IPS-15b (cell line): ENCODE data around the gene GREM2.

Experiments
- H3K27me3 ChIP-seq: one replicate; pipeline ENCODE4 v1.6.1; 2013; ENCODE audit warnings: low read length; ENCODE audit not compliant: control insufficient read depth, insufficient read depth
- H3K36me3 ChIP-seq: one replicate; pipeline ENCODE4 v1.6.1; 2013; ENCODE audit warnings: low read length; ENCODE audit not compliant: control insufficient read depth, insufficient read depth
- H3K4me1 ChIP-seq: one replicate; pipeline ENCODE4 v1.6.1; 2013; ENCODE audit warnings: mild to moderate bottlenecking, low read length; ENCODE audit not compliant: control insufficient read depth, insufficient read depth
- H3K4me3 ChIP-seq: one replicate; pipeline ENCODE4 v1.5.1; 2013; ENCODE audit warnings: low read depth, low read length
- H3K9ac ChIP-seq: one replicate; pipeline ENCODE4 v1.6.1; 2013; ENCODE audit warnings: low read depth, mild to moderate bottlenecking, low read length
- H3K9me3 ChIP-seq: one replicate; pipeline ENCODE4 v1.6.1; 2013; ENCODE audit warnings: mild to moderate bottlenecking, low read length; ENCODE audit not compliant: control insufficient read depth, insufficient read depth

GREM2 gene

DNA sequence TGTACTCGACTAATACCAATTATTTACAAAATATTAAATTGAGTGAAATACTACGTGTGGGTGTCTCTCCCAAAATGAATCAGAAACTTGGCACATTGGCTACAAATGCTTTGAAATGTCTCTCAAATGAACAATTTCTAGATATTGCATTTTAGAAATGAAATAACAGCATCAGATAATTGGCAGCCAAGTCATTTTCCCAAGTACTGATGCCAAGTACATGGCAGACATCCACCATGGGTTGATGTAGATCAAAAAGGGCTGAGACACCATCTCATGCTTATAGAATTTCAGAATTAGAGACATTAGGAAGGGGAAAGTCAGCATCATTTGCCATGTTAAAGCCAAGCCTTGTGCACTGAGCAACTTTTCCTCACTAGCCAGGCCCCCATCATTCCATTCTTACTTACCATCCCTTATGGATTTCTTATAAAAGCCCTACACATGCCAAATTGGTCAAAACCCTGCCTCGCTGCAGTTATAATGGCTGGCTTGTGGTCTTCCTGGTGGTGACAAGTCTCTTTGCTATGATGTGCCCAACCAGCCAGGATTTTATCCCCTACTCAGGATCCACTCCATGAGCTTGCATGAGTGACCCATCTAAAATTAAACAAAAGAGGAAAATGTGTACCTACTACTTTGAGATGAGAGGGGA, 73.1 kb downstream of the GREM2 start:
- Histone ChIP-seq H3K9ac (no peak overlapping the region), H3K36me3 (no peaks in the 10 kb centered on the region), H3K4me1 (peaks cover 10% of the 10 kb centered on the region)

DNA sequence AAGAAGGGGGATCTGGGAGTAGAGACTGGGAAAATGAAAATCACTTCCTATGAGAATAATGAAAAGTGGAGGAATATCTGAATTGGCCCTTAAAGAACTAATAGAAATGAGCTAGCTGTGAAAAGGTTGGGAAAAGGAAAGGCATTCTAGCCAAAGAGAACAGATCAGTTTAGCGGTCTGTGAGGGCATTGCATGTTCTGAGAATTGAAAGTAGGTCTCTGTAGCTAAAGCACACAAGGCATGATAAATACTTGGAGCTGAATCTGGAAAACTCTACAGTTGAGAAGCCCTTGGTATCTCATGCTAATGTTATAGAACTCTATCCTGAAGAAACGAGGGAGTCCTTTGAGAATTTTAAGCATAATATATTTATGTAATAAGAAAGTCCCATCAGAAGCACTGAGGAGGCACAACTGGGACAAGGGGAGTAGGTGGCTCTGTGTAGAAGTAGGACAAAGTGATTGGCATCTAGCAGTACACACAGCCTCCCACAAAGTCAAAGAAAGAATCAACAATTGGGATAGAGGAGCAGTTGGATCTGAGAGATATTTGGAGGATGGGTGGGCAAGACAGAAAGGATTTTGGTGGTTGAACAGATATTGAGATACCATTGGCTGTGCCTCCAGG, 78.7 kb downstream of the GREM2 start:
- Histone ChIP-seq H3K9ac (no peak overlapping the region), H3K4me3 (no peak overlapping the region), H3K9me3 (no peaks in the 10 kb centered on the region), H3K4me1 (no peaks in the 10 kb centered on the region), H3K36me3 (no peaks in the 10 kb centered on the region), H3K27me3 (no peaks in the 10 kb centered on the region)

More for the DNA sequence above, 73.1 kb downstream of the GREM2 start:
- Histone ChIP-seq H3K27me3 (no peaks in the 10 kb centered on the region), H3K9me3 (no peaks in the 10 kb centered on the region), H3K4me3 (no peak overlapping the region)

DNA sequence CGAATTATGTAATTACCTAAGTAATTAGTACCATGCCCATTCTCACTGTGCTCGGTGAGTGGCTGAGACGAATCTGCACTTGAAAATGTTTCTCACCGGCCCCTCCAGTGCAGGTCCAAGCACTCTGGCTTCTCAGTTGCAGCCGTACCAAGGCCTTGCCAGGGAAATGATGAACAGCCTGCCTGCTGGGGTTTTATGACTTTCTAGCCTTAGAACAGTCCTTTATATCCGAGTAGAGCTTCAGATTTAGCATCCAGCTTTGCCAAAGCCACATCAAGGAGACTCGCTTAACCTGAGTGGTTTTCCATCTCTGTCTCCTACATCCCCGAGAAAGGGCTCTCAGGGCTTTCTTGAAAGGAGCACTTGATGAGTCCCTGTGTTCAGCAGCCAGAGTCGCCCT, 83.4 kb downstream of the GREM2 start:
- peaks cover 4% of the 10 kb centered on the region for H3K4me1 ChIP-seq
- no peaks in the 10 kb centered on the region for H3K36me3 ChIP-seq
- no peak overlapping the region for H3K4me3 ChIP-seq
- no peak overlapping the region for H3K9ac ChIP-seq
- no peaks in the 10 kb centered on the region for H3K9me3 ChIP-seq
- no peaks in the 10 kb centered on the region for H3K27me3 ChIP-seq

DNA sequence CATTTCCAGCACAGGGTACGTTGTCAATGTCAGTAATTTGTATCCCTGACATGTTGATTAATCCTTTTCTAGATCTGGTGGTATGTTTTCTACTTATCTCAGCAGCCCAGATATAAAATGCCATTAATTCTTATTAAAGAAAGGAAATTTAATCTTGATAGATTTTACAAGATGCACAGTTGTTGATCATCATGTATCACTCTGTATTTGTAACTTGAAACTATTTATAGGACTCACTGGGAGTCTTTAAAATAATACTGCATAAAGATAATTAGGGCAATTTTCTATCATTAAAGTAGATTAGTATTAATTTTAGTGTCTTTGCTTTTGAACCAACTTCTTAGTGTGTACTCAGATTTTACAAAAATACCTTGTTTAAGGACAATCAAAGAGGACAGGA, 84.9 kb downstream of the GREM2 start:
- Histone ChIP-seq H3K36me3 (no peaks in the 10 kb centered on the region), H3K4me3 (no peak overlapping the region), H3K9me3 (no peaks in the 10 kb centered on the region), H3K4me1 (peaks cover 4% of the 10 kb centered on the region), H3K27me3 (no peaks in the 10 kb centered on the region), H3K9ac (no peak overlapping the region)

DNA sequence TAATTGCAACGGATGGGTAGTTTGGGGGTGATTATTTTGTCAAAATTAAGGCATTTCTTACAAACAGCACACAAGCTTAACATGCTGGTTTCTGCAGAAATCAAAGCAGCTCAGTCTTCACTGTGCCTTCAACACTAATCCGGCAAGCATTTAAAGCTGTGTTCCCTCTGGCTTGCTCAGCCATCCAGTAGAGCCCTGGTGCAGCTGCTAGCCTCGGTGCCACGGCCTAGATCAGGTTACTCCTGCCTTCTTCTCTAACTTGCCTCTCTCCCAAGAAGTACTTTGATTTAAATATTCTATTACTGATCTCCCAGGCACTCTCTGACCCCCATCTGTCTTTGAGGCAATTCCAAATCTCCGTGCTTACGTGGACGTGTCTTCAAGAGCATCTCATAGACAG, 85.6 kb downstream of the GREM2 start:
- no peak overlapping the region for H3K4me3 ChIP-seq
- H3K4me1 ChIP-seq, result peaks cover 4% of the 10 kb centered on the region
- no peaks in the 10 kb centered on the region for H3K27me3 ChIP-seq
- H3K9me3 ChIP-seq, result no peaks in the 10 kb centered on the region
- no peak overlapping the region for H3K9ac ChIP-seq
- no peaks in the 10 kb centered on the region for H3K36me3 ChIP-seq

DNA sequence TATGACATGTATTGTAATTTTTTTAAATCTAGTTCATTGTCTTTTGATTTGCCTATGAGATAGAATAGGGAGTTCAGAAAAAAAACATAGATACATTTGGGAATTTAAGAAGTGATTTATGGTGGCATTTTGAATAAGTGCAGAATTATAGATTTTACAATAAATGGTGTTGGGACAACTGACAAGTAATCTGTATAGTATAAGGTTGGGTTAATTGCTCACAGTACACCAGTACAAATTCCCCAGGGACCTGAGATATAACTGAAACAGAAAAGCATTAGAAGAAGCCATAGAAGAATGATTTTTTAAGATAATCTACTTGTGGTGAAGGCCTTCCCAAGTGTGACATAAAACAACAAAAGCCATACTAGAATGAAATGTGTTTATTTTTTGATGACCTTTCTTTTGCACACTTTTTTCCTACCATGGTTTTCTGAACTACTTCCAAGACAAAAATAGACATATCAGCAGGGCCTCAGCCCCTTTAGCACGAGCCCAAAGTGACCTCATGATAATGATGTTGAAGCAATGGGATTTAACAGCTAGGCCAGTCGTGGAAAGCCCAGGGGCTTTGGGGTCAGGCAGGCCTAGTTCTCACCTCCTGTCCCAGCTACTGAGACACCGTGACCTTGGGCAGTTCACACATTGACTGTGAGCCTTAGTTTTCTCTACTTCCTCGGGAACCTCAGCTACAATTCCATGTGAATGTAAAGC, 87.4 kb downstream of the GREM2 start:
- no peaks in the 10 kb centered on the region for H3K36me3 ChIP-seq
- H3K4me3 ChIP-seq, result no peak overlapping the region
- H3K4me1 ChIP-seq, result peaks cover 4% of the 10 kb centered on the region
- H3K27me3 ChIP-seq, result no peaks in the 10 kb centered on the region
- no peak overlapping the region for H3K9ac ChIP-seq
- H3K9me3 ChIP-seq, result no peaks in the 10 kb centered on the region

DNA sequence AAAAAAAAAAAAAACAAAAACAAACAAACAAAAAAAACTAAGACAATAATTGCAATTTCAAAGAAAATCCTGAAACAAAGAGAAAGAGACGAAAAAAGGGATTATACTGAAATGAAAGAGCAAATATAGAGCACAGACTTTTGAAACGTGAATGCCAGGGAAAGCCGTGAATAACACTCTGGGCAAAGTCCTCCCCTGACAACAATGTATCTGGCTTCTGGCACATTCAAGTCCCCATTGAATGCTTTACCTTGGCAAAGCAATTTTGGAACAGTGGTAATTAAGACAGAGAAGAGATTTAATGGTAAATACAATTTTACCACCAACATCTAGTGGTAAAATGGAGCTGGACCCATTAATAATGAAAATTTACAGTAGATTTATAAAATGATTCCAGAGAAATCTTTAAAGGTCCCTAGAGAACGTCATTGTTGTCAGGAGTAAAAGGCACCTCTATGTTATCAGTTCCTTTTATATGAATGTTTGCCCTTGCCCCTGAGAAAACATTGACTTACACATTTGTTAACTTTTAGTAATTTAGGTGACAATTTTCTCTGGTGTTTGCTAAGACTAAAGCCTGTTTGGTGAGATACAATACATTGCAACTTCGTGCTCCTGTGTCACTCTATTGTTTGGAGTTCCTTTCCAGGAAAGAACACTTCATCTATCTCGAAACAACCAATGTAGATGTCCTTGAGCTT, 89.7 kb downstream of the GREM2 start:
- Histone ChIP-seq H3K9me3 (no peaks in the 10 kb centered on the region), H3K27me3 (no peaks in the 10 kb centered on the region), H3K4me1 (peaks cover 4% of the 10 kb centered on the region), H3K4me3 (no peak overlapping the region), H3K9ac (no peak overlapping the region), H3K36me3 (no peaks in the 10 kb centered on the region)

DNA sequence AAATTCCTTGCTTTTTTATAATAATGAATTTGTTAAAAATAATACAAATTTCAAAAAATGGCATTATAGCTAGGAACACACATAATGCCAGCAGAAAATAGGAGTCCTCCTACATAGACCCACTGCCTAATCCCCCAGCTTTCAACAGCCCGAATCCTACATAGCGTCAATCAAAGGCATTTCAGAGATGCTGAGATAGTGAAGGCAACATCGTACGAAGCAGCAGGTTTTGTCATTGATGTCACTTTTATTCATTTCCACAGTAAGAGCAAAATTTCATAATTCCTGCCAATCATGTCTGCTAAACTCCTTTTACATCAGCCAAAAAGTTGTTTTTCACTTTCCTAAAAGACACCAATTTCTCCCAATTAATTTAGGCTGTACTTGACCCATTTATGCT, 94.1 kb downstream of the GREM2 start:
- Histone ChIP-seq H3K36me3 (no peaks in the 10 kb centered on the region), H3K9me3 (no peaks in the 10 kb centered on the region), H3K4me1 (no peaks in the 10 kb centered on the region), H3K27me3 (no peaks in the 10 kb centered on the region), H3K9ac (no peak overlapping the region), H3K4me3 (no peak overlapping the region)

DNA sequence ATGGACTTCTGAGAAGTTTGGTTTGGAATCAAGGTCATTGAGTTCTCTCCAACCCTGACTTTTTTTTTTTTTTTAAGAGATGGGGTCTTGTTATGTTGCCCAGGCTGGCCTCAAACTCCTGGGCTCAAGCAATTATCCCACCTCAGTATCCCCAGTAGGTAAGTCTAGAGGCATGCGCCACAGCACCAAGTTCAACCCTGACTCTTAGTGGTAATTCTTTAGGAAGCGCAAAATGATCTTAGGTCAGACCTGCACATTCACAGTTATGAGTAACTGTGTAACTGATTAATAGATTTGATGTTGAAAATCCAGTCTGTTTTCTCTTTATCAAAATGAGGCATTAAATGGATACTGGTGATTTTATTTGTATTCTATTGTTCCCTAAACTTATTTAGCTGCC, 95.9 kb downstream of the GREM2 start:
- no peaks in the 10 kb centered on the region for H3K4me1 ChIP-seq
- H3K36me3 ChIP-seq, result no peaks in the 10 kb centered on the region
- H3K4me3 ChIP-seq, result no peak overlapping the region
- no peak overlapping the region for H3K9ac ChIP-seq
- no peaks in the 10 kb centered on the region for H3K27me3 ChIP-seq
- no peaks in the 10 kb centered on the region for H3K9me3 ChIP-seq

DNA sequence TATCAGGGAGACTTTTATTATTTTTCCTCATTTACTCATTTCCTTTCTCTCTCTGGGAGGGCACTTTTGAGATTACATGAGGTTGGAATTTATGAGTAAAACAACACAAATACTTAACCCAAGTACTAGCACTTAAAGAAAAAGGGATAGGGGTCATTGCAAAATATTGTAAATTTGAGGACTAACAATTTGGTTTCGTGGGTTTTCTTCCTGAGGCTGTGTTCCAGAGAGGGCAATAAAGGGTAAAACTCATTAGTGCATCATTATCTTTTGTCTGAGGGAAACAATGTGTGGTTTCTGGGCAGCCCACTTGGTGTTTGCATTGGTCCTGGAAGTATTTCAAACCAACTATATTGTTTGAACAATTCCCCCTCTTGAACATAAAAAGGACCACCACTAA, 96.5 kb downstream of the GREM2 start:
- Histone ChIP-seq H3K27me3 (no peaks in the 10 kb centered on the region), H3K4me1 (no peaks in the 10 kb centered on the region), H3K9ac (no peak overlapping the region)

DNA sequence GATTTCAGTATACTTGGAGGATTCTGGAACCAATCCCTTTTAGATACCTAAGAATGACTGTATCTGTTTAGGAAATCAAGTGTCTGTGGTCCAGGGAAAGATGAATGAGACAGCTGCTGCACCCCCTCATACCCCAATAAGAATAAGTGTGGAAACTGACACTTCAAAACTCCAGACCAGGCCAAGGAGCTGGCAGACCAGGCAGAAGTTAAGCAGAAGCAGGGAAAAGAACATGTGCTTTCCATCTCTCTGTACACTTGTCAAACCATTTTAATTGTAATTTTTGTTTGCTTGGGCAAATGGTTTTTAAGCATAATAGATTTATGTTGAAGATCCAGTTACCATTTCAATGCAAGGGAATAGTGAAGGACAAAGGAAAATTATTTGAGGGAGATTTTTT, 100.2 kb downstream of the GREM2 start:
- Histone ChIP-seq H3K9me3 (no peaks in the 10 kb centered on the region), H3K27me3 (no peaks in the 10 kb centered on the region), H3K4me1 (no peaks in the 10 kb centered on the region), H3K4me3 (no peak overlapping the region), H3K36me3 (no peaks in the 10 kb centered on the region), H3K9ac (no peak overlapping the region)

More for the DNA sequence above, 96.5 kb downstream of the GREM2 start:
- Histone ChIP-seq H3K36me3 (no peaks in the 10 kb centered on the region), H3K9me3 (no peaks in the 10 kb centered on the region), H3K4me3 (no peak overlapping the region)
